T-cell (primary cell): ENCODE measurements around the gene LCN6. TPM values are rescaled to one million over a fixed set of nuclear protein-coding genes. Genes with fewer than 3 reads are reported as not detected.

Experiments
- ATAC-seq, 4 experiments: fragments of 200-7000 bp in 3 of 4; fragments of 150-1000 bp in 1 of 4; cut with Tn5 transposase; replicated peaks in 1 of 4; 1 replicate in 3 of 4; 2 replicates in 1 of 4; pipeline ENCODE4 v1.10.0; 2021; ENCODE audit warnings: moderate library complexity in 3 of 4, mild to moderate bottlenecking in 2 of 4, moderate number of reproducible peaks in 1 of 4
- CTCF ChIA-PET, 2 donors: fragments of 300-600 bp; sonication (Branson Sonifier 250); formaldehyde crosslinking; loops; one replicate each; lab custom pipeline; 2022; ENCODE audit warnings: antibody characterized with exemption in 2 of 2; lab: Charles Lee
- POLR2A ChIA-PET, 2 donors: fragments of 300-600 bp; sonication (Branson Sonifier 250); formaldehyde crosslinking; loops; one replicate each; lab custom pipeline; 2022; ENCODE audit warnings: antibody characterized with exemption in 2 of 2; lab: Charles Lee
- DNase-seq, 35 experiments: peaks; one replicate each; pipeline versions ENCODE4 v3.0.0 to v3.0.0-alpha.2; 2013 to 2023
- H3K27ac ChIP-seq: one replicate; pipeline ENCODE4 v1.5.1; 2013; ENCODE audit warnings: low read length
- H3K27me3 ChIP-seq, 2 experiments: replicated peaks in 1 of 2; 1 replicate in 1 of 2; 2 replicates in 1 of 2; pipeline versions ENCODE4 v1.6.1 to v1.7.0; 2013; ENCODE audit warnings: low read length in 1 of 2, mixed read lengths in 1 of 2; ENCODE audit not compliant: control insufficient read depth in 2 of 2, insufficient read depth in 2 of 2; ENCODE audit errors: extremely low read depth in 1 of 2
- H3K36me3 ChIP-seq, 2 donors: 1 replicate in 1 of 2; 2 replicates in 1 of 2; pipeline versions ENCODE4 v1.6.1 to v1.7.0; 2013; ENCODE audit warnings: low read length in 1 of 2; ENCODE audit not compliant: control insufficient read depth in 2 of 2, insufficient read depth in 1 of 2; ENCODE audit errors: extremely low read depth in 1 of 2
- H3K4me1 ChIP-seq, 2 experiments: 1 replicate in 1 of 2; 2 replicates in 1 of 2; pipeline versions ENCODE4 v1.6.1 to v1.7.0; 2013; ENCODE audit warnings: low read length in 2 of 2, mixed read lengths in 1 of 2; ENCODE audit not compliant: insufficient read depth in 2 of 2, control insufficient read depth in 1 of 2; ENCODE audit errors: extremely low read depth in 1 of 2
- H3K4me3 ChIP-seq, 2 donors: 1 replicate in 1 of 2; 2 replicates in 1 of 2; pipeline versions ENCODE4 v1.5.1 to v1.7.0; 2013; ENCODE audit warnings: mild to moderate bottlenecking in 2 of 2, low read length in 1 of 2, moderate library complexity in 1 of 2; ENCODE audit not compliant: control insufficient read depth in 1 of 2; ENCODE audit errors: extremely low read depth in 1 of 2
- H3K9me3 ChIP-seq: 2 replicates; pipeline ENCODE4 v1.7.0; 2013
- H3K27ac Mint-ChIP-seq, 2 donors: one replicate each; pipeline ENCODE4 v1.8.0; 2020 to 2021; ENCODE audit warnings: mild to moderate bottlenecking in 2 of 2, mixed read lengths in 2 of 2
- H3K27me3 Mint-ChIP-seq, 2 donors: one replicate each; pipeline ENCODE4 v1.8.0; 2021 to 2022; ENCODE audit warnings: mixed read lengths in 2 of 2
- H3K36me3 Mint-ChIP-seq: one replicate; pipeline ENCODE4 v1.8.0; 2021; ENCODE audit warnings: mixed read lengths
- H3K4me1 Mint-ChIP-seq, 3 donors: one replicate each; pipeline ENCODE4 v1.8.0; 2020 to 2022; ENCODE audit warnings: mixed read lengths in 3 of 3, mild to moderate bottlenecking in 1 of 3
- H3K4me3 Mint-ChIP-seq, 3 donors: one replicate each; pipeline ENCODE4 v1.8.0; 2020 to 2022; ENCODE audit warnings: mild to moderate bottlenecking in 3 of 3, mixed read lengths in 3 of 3, moderate library complexity in 3 of 3
- H3K9me3 Mint-ChIP-seq, 3 donors: one replicate each; pipeline ENCODE4 v1.8.0; 2020 to 2022; ENCODE audit warnings: mixed read lengths in 3 of 3
- WGBS: methylation state at CpG from one replicate; pipeline ENCODE4 v1.1.5; 2013; ENCODE audit warnings: missing lambda C conversion rate; ENCODE audit not compliant: insufficient coverage; 5-methylcytosine and 5-hydroxymethylcytosine counted together
- total RNA-seq, 35 experiments: library from RNA in 6 of 35; stranded (reverse) in 6 of 35; fragments of 120-200 nt in 1 of 35; gene quantifications; one replicate each; pipeline versions ENCODE4 v1.2.1 to v1.2.4 and lab custom pipeline; 2013 to 2026

The LCN6 gene
- total RNA-seq, 5 donors from 2014 or later (not counting 1 experiment from before 2014, with no cell fraction given): not detected

DNA sequence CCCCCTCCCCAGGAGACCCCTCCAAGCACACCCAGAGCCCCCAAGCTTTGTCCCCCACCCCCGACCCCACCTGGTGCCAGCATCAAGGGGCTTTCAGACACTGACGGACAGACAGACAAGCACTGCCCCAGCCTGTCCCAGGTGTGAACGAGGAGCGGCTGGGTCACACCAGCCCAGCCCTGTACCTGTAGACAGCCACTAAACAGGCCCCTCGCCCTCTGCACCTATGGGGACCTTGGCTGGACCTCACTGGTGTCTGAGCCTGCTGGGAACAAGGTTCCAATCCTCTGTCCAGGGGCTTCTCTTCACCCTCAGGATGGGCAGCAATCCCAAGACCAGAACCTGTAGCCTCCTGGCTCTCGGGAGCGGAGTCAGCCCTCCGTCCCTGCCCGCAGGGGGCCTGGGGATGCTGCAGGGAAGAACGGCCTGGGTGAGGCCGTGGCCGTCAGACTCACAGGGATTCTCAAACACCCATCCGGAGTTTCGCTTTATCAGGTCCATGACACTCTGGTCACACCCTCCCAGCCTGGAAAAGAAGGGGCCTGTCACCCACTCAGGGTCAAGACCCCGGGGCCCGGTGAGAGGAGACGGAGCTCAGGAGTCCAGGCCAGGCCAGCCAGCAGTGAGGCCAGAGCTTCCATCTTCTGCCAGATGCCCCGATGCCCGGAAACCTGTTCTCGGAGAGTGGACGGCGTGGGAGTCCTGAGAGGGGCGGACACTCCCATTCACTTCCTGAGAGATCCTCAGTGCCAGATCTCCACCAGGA is 2.8 kb downstream of the LCN6 start:
- H3K4me3 Mint-ChIP-seq: no peak overlapping the region
- no peaks in the 10 kb centered on the region for H3K36me3 Mint-ChIP-seq
- DNase-seq (no peak), ATAC-seq (no peak)
- Histone ChIP-seq H3K9me3 (no peaks in the 10 kb centered on the region), H3K36me3 (no peaks in the 10 kb centered on the region), H3K27ac (no peak overlapping the region), H3K4me1 (peaks cover 0 to 24% of the 10 kb centered on the region in 2 experiments), H3K27me3 (peaks cover 0 to 87% of the 10 kb centered on the region in 2 experiments), H3K4me3 (no peak overlapping the region)
- no peak overlapping the region for H3K27ac Mint-ChIP-seq
- H3K9me3 Mint-ChIP-seq: no peaks in the 10 kb centered on the region
- CTCF ChIA-PET: interaction anchor here in 1 of 2 donors (0.8 kb wide), 1 partner anchor 13 kb away, joined by 9 read pairs; the partner anchor contains the start of gene LCN8
- H3K4me1 Mint-ChIP-seq: peaks cover 0 to 7% (median 6%) of the 10 kb centered on the region in 3 donors
- POLR2A ChIA-PET: no interaction called here
- 88% methylated on average over 16 of the region's 23 CpGs for WGBS
- H3K27me3 Mint-ChIP-seq: peaks cover 0 to 18% of the 10 kb centered on the region in 2 donors

DNA sequence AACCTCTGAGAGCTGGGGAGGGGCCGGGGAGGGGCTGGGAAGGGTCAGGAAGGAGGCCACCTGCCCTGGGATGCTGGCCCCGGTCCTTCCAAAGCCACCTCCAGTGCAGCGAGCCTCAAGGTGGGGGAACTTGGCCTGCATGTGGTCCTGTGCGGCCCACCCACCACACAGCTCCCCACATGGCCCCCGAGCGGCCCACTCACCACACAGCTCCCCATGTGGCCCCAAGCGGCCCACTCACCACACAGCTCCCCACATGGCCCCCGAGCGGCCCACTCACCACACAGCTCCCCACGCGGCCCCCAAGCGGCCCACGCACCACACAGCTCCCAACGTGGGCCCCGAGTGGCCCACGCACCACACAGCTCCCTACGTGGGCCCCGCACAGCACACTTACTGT is 3.6 kb downstream of the LCN6 start:
- Mint-ChIP-seq H3K36me3 (no peaks in the 10 kb centered on the region), H3K4me3 (no peak overlapping the region), H3K9me3 (no peaks in the 10 kb centered on the region), H3K27ac (no peak overlapping the region), H3K4me1 (peaks cover 0 to 7% (median 6%) of the 10 kb centered on the region in 3 donors), H3K27me3 (peaks cover 0 to 18% of the 10 kb centered on the region in 2 donors)
- no peak overlapping the region for H3K27ac ChIP-seq
- ATAC-seq: no peak
- ChIA-PET CTCF (interaction anchor here in 1 of 2 donors (0.8 kb wide), 1 partner anchor 14 kb away, joined by 9 read pairs; the partner anchor contains the start of gene LCN8), POLR2A (no interaction called here)
- peaks cover 0 to 25% of the 10 kb centered on the region in 2 experiments for H3K4me1 ChIP-seq
- no peaks in the 10 kb centered on the region for H3K36me3 ChIP-seq
- H3K4me3 ChIP-seq: no peak overlapping the region
- DNase-seq: no peak
- H3K27me3 ChIP-seq: peaks cover 0 to 91% of the 10 kb centered on the region in 2 experiments
- WGBS: 67% methylated on average over 3 of the region's 18 CpGs
- H3K9me3 ChIP-seq: no peaks in the 10 kb centered on the region

DNA sequence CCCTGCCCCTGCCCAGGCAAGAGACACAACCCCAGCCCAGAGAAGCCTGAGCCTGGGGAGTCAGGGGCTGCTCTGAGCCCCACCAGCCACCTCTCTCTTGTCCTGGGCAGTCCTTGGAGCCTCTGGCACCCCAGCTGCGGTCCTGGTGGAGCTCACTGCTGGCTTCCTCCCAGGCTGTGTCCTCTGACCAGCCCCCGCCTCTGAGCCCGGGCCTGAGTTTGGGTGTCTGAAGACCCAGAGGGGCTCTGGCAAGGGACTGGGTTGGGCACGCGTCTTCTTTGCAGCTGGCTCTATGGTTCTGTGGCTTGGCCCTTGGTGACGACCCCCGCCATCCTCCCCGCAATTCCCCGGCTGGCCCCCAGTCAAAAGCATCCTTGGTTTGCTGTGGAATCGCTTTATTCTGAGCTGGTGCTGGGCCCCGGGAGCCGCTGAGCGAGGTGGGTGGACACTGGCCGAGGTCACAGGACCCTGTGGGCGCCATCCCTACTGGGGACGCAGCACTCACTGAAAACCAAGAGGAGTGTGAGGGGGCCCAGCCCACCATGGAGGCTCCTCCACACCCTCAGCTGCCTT is 4.6 kb downstream of the LCN6 start:
- no peaks in the 10 kb centered on the region for H3K9me3 Mint-ChIP-seq
- no peak overlapping the region for H3K4me3 ChIP-seq
- ChIA-PET CTCF (no interaction called here), POLR2A (no interaction called here)
- peaks cover 0 to 25% of the 10 kb centered on the region in 2 experiments for H3K4me1 ChIP-seq
- no peaks in the 10 kb centered on the region for H3K36me3 ChIP-seq
- H3K4me1 Mint-ChIP-seq: peaks cover 0 to 7% (median 6%) of the 10 kb centered on the region in 3 donors
- H3K9me3 ChIP-seq: no peaks in the 10 kb centered on the region
- WGBS: 92% methylated on average over 16 of the region's 16 CpGs
- no peak overlapping the region for H3K4me3 Mint-ChIP-seq
- H3K27ac ChIP-seq: no peak overlapping the region
- DNase-seq (no peak), ATAC-seq (no peak)
- H3K27me3 Mint-ChIP-seq: peaks cover 0 to 18% of the 10 kb centered on the region in 2 donors
- peaks cover 0 to 82% of the 10 kb centered on the region in 2 experiments for H3K27me3 ChIP-seq
- H3K36me3 Mint-ChIP-seq: no peaks in the 10 kb centered on the region
- no peak overlapping the region for H3K27ac Mint-ChIP-seq

DNA sequence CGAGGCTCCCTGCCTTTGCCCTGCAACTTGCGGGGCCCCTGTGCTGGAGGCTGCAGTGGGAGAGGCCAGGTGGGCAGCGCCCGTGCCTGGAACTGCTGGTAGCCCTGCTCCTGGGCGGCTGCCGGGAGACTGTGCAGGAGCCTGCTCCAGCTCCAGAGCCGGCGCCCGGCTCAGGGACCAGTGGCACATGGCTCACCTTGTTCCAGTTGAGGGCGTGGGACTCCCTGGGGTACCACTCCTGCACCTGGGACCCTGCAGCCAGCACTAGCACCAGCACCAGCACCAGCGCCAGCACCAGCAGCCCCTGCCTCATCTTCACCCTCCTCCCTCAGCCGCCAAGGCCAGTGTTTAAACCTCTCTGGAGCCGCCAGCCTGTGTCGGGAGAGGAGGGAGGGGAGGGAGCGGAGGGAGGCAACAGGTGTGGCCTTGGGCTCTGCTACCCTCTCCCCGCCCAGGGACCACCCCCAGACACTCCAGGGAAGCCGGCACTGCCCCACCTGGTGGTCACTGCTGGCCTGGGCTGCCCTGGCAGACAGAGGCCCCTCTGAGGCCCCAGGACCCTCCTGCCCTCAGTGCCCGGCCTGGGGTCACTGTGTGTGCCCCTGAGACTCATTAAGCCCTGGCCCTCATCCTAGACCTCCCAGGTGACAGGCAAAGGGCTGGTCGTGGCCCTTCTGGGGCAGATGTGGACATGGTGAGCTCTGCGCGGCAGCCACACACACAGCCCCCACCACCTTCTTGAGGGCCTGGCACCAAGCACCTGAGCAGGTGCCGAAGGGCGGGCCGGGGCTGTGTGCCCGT is 5.5 kb downstream of the LCN6 start, which contains the start of gene LCN10:
LCN10 (minus strand) TSS at position 350 of the 801 bp plus-strand sequence; CDS start at position 313, 37 bp downstream.
- Mint-ChIP-seq H3K4me1 (peaks cover 0 to 7% (median 6%) of the 10 kb centered on the region in 3 donors), H3K27me3 (peaks cover 0 to 16% of the 10 kb centered on the region in 2 donors), H3K36me3 (no peaks in the 10 kb centered on the region), H3K9me3 (no peaks in the 10 kb centered on the region), H3K4me3 (peak within 1 kb of the TSS; percentile 52 to 74 (median 66)), H3K27ac (no peak within 1 kb of the TSS)
- ATAC-seq (peak in 1 of 4 experiments; percentile 16), DNase-seq (no peak)
- no peaks in the 10 kb centered on the region for H3K36me3 ChIP-seq
- H3K27me3 ChIP-seq: peaks cover 0 to 73% of the 10 kb centered on the region in 2 experiments
- H3K4me1 ChIP-seq: peaks cover 0 to 25% of the 10 kb centered on the region in 2 experiments
- no peak within 1 kb of the TSS for H3K27ac ChIP-seq
- ChIA-PET CTCF (no interaction called here), POLR2A (no interaction called here)
- H3K9me3 ChIP-seq: no peaks in the 10 kb centered on the region
- WGBS: 69% methylated on average over 11 of the region's 25 CpGs
- H3K4me3 ChIP-seq: peak within 1 kb of the TSS in 1 of 2 donors; percentile 47

DNA sequence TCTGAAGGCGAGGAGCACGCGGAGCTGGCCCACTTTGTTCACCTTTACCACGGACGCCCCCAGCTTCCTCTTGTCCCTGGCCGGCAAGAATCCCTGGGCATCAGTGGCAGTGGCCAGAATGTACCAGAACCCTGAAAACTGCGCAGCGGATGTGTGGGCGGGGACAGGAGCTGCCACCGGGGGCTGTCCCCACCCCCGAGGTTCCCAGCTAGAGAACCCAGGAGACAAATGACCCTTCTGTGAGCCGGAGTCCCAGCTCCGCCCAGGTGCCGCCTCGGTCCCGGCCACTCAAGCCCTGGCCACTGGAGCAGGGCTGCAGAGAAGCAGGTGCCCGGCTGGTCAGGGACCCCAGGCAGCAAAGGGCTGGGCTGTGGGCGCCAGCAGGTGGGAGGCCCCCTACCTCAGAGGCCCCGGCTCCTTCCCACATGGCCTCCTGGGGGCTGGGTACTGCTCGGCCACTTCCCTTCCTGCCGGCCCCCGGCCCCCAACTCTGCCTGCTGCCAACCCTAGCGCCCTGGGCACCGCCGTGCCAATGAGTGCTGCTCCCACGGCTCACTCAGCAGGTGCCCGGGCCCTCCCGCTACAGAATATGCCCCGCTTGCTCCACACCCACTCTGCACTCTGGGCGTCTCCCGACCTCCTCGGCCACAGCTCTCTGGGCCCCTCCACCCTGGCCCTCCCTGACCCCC is 6.3 kb downstream of the LCN6 start:
- Histone ChIP-seq H3K27ac (no peak overlapping the region), H3K36me3 (no peaks in the 10 kb centered on the region), H3K9me3 (no peaks in the 10 kb centered on the region), H3K4me1 (peaks cover 0 to 25% of the 10 kb centered on the region in 2 experiments), H3K27me3 (peaks cover 0 to 66% of the 10 kb centered on the region in 2 experiments), H3K4me3 (peak overlapping the region in 1 of 2 donors; percentile 47)
- POLR2A ChIA-PET: no interaction called here
- H3K4me3 Mint-ChIP-seq: peak overlapping the region; percentile 52 to 74 (median 66)
- H3K27ac Mint-ChIP-seq: no peak overlapping the region
- CTCF ChIA-PET: interaction anchor here in 1 of 2 donors (0.8 kb wide), 1 partner anchor 15 kb away, joined by 3 read pairs; no protein-coding TSS in a partner anchor
- peaks cover 0 to 16% of the 10 kb centered on the region in 2 donors for H3K27me3 Mint-ChIP-seq
- H3K36me3 Mint-ChIP-seq: no peaks in the 10 kb centered on the region
- ATAC-seq: peak; percentile 51 to 78 (median 68)
- DNase-seq: peak in 4 of 35 experiments; percentile 11 to 37 (median 24)
- no peaks in the 10 kb centered on the region for H3K9me3 Mint-ChIP-seq
- peaks cover 0 to 7% (median 6%) of the 10 kb centered on the region in 3 donors for H3K4me1 Mint-ChIP-seq
- WGBS: 5% methylated on average over 27 of the region's 32 CpGs
